Activated T-cell treated with anti-CD3 and anti-CD28 coated beads for 4 hours (primary cell): ENCODE measurements around the gene ARMH3.

ENCODE experiments used
- DNase-seq: peaks from one replicate; pipeline ENCODE4 v3.0.0-alpha.2; 2020

The ARMH3 gene

DNA sequence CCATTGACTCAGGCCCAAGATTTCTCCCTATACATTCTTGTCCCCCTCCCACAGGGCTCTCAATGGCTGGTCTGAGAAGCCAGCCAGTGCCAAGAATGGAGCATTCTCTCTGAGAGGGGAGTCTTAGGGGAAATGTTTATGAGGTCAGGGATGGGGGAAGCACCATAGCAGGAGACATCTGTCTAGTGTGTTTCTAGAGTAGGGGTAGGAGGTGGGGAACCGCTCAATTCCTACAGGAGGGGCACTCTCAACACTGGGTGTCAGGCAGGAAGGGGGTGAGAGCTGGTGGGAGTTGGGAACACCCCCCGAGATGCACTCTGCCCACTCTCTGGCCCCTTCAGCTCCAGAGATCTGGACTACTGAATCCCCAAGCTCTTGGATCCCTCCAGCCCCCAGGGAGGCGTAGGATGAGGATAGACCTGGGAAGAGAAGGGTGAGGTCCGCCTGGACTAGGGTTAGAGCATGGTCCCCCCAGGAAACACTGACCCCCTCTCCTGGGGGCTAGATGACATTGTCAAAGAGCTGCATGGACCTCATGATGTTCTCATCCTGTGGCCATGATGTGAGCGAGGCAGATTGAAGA, 229.0 kb downstream of the ARMH3 start:
- no peak for DNase-seq

DNA sequence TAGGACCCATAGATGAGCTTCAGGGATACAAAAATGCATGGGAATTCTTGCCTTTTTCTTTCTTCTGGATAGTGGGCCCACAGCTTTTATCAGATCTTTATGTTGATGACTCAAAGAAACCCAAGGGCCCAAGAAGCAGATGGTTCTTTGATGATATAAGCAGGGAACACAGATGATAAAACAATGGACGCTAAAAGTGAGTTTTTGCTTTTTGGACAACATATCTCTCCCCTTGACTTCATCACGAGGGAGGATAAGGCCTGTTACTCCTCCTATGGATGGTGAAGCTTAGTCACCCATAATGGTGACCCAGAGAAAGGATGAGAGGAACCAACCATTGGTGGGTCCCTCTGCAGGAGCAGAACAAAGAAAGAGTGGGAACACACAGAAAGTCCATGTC, 231.2 kb downstream of the ARMH3 start:
- no peak for DNase-seq

DNA sequence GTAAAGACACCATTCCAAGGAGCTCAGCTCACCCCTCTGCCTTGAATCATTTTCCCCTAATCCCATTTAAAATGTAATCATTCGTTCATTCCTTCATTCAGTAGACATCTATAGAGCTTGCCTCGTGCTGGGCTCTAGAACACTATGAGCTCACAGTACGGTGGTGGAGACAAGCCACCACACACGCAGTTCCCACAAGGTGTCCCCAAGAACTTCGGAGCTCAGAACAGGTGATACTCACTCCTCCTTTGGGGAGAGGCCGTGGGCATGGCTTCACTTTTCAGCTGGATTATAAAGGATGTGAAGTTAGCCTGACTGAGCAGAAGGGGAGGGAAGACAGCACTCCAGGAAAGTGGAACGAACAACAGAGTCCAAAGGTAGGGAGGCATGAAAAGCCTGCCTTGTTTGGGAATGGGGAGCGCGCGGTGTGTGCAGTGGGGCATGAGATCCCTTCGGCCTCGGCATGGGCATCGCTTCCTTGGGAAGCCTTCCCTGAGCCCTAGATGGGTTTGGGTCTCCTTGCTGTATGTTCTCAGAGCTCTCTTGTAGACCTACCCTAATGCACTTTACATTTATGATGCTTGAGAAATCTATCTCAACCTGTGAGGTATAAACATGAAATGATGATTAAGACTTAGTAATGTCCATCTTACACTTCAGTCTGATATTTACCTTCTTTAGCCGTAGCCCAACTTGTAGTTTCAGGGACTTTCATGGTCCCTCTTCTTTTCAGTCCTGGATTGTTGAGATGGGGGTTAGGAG, 236.9 kb downstream of the ARMH3 start:
- DNase-seq = no peak

DNA sequence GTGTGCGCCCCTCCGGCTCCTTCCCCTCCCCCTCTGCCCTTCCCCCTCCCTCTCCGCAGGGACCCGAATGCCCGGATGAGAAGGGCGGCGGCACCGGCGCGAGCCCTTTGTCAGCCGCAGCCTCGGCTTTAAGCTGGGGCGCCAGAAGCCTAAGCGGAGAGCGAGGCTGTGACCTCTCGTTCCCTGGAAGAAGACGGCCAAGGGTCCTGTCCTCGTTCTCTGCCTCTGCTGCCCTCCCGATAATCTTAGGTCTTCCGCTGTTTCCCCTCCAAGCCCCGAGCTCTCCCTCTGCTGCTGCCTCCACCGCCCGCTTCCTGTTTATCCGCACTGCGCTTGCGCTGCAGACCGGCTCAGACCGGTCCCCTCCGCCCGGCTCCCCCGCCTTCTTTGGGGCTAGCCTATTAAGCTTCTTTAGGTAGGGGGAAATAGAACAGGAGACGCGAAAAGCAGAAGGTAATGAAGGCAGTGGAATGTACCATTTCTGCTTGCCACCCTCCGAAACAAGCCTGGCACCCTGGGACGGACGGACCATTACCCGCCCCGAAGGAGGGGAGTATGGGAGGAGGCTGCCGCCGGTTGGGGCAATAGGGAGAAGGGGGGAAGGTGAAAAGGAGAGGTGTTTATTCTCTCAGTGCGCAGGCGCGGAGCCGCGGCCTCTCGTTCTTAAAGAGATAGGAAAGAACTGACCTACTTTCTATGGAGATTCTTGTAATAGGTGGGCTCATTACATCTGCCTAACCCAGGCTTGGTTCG, 237.7 kb downstream of the ARMH3 start, which contains the start of gene OGA:
Gene OGA, minus strand, starts transcription at position 326 of the 753 bp plus-strand sequence. CDS start 422 bp downstream, outside the sequence.
- DNase-seq = peak; percentile 94

DNA sequence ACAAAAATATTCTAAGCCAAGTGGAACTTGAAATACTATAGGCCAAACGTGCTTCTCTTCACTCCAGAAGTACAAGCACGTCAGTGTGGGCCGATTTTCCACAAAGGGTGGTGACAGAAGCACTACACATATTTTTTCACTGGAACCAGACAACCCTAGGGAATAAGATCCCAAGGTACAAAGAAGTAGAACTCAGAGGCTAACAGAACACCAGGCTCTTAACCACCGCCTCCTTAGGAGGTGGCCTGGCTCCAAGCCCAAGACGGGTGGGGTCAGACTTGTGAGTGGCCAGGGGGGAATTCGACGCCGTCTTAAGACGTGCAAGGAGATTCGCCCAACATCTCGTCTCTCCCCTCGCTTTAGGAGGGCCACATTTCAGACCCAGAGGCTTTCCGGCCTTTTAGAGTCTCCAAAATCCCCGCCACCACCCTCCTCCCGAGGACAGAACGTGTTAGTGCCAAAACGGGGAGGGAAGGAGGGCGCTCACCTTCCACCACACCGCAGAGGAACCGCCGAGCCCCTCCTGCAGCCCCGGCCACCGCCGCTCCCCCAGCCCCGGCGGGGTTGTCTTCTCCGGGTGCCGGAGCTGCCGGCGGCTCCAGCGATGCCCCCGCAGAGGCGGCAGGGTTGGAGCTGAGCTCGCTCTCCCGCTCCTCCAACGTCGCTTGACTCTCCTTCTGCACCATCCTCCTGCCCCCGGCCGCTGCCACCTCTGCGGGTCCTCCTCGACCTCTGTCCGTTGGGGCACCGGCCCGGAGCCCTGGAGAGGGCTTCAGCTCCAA, 238.4 kb downstream of the ARMH3 start:
- no peak for DNase-seq

DNA sequence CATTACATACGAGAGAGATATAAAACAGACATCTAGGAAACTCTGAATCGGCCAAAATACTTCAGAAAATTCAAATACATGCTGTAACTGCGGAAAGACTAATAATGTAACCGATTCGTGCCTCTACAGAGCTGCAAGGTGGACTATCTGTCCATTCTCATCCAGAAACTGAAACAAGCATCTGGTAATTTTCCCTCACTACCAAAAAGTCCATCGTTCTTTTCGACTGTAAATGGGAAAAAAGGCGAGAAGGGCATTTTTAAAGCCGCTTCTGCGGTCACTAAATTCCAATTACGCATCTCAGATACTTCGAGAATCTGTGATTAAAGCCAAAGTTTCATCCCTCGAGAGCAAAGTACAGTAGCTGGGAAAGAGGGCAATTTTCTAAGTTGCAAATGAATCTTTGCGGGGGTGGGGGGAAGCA, 239.0 kb downstream of the ARMH3 start:
- DNase-seq = no peak

DNA sequence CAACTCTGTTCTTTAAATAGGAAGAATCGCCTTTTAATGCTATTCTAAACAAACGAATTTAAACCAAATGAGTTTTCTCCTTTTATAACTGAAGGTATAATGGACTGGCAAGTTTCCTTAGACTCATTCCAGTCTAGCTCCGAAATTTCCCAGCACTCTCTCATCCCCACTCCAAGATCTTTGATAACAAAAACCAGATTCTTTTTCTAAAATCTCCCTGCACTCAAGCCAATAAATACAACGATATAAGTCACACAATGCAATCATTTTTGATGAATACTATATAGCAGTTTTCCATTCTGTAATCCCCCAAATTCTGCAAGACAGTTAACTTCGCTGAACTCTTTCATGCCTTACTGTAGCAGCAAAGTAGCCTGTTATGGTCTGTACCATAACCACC, 239.6 kb downstream of the ARMH3 start:
- DNase-seq = no peak

DNA sequence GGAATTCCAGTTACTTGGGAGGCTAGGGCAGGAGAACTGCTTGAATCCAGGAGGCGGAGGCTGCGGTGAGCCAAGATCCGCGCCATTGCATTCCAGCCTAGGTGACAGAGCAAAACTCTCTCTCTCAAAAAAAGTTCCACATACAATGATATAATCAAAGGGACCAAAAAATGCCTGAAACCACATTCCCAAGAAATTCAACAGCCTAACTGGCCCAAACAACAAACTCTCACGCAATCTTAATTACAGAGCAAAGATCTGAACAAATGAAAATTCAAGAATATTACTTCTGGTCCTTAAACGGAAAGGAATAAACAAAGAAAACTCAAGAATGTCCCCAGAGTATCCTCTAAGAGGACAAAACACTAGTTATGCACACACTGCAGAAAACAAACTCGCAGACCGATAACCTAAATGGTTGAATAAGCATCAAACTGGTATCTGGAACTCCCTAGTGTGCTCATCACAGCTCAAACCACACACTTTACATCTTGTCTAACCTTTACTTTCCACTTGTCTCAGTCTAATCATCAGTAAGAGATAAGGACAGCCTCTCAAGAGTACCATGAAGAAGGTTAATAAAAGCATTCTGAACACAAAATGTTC, 241.4 kb downstream of the ARMH3 start:
- no peak for DNase-seq

DNA sequence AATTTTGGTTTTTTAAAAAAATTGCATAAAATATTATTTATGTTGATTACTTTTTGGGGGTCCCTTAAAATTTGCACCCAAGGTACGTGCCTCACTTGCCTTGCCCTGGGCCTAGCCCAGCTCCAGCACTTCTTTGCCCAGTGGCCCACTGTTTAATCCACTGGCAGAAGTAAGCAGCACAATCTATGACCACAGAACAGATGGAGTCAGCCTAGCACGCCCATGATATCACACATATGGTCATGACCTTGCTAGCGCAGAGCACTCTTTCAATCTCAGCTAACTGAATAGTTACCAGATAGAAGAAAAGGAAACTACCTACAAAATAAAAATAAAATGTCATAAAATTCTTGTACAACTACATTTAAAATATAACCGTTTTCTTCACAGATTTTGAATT, 243.4 kb downstream of the ARMH3 start:
- no peak for DNase-seq

DNA sequence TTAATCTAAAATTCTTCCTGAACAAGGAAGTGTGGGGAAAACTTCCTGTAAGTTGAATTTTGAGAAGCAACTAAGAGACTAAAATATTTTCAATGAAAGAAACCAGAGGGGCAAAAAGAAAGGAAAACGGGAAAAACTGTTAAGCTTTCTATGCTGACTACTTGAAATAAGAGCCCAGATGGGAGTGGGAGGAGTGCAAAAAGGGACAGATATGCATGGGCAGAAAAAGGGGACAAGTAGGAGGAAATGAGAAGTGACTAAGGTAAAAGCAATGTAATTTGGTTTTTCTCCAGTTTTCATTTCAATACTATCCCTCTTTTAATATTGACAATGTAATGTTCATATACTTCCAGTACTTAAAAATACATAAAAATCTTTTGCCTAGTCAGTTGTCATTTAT, 248.8 kb downstream of the ARMH3 start:
- no peak for DNase-seq

DNA sequence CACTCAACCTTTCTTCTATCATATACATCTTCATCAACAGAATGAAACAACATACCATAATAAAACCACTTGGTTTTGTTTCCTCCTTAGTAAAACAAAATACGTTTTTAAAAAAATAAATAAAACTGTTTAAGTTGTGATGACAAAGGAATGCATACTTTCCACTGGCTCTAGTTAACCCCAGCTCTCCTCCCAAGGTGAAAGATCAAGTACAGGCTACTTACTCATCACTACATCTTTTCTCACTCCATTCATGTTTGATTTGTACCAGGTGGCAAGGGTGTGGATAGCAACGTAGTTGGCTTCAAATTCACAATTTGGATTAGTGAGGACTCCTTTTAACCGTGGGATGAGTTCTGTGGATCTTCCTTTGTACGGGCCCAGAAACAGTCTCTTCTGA, 252.5 kb downstream of the ARMH3 start:
- no peak for DNase-seq

DNA sequence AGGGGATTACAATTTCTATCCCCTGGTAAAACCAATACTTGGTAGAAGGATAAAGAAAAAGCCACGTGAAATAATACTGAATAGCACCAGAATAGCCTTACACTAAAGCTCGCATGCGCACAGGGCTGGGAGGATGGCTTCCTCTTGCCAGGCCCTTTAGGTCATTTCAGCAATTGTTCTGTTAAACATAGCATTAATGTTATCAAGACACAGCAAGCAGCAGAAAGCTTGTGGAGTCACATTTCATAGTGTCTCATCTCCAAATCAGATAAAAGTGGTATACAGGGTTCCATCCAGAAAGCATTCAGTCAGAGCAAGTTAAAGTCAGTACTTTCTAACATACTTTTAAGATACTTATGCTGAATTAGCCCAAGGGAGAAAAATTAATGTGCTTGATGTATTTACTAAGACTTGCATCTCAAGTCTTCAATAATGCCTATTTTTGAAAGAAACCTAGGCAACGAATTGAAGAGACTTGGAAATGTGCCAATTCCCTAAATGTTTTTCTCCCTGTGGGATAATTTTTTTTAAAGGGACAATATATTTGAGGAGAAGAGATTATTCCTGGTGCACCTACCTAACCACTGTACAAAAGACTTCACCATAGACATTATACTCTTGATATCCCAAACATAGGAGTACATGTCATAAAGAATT, 258.4 kb downstream of the ARMH3 start:
- DNase-seq = no peak
